ENCODE data around the gene CALHM5.
A peak's percentile ranks its signal among the peaks of the same experiment; 100 is the strongest.

Gene CALHM5

DNA sequence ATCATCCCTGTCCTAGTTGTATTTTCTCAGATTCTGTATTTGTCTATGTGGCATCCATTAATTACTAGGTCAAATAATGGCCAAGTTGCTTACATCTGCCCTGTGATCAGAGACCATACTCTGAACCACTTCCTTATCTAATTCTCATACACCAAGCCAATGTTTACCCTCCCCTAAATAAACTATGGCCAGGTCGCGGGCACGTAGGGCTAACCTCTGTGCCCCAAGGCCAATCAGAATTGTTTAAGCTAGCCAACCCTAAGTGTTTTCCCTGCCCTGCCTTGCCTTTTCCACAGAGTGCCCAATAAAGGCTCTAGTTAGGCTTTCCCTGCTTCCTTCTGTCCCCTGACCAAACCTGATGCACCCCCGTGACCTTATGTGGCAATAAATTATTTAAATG is 39.4 kb downstream of the CALHM5 start:
- no peak for DNase-seq (ENCODE audit: low spot score)

DNA sequence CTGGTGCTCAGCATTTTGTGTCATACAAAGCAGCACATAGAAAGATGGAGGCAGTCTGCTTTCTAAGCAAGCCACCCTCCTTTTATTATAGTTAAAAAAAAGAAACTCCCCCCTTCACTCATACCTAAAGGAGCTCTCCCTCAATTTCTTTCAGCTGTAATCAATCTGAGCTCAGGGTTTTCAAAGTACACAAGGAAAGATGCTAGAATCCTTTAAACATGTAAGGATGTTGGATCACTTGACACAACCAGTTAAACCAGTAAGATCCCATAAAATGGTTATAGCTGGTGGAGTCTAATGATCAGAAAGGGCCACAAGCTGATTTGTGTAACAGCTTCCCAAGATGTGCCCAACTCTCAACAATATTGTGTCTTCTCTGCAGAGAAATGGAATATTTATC is 42.0 kb downstream of the CALHM5 start, which contains the start of gene CALHM4:
TSS of gene CALHM4 (plus strand) at position 301 of the 400 bp plus-strand sequence. CDS start at position 344, 43 bp downstream.
- no peak for DNase-seq (ENCODE audit: low spot score)

DNA sequence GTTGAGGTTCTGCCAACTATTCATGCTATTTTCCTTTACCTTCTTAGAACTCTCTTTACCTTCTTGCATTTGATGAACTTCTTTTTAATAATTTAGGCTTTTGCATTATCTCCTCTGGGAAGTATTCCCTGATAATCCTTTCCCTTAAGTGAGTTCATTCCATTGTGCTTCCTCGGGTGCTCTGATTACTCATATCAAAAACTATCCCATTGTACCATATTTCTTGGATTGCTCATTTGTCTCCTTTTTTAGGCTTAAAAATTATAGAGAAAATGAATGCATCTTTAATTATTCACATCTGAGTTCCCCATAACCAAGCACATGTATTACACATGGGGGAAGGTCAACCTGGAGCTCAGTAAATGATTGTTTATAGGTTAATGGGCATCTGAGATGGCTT is 44.6 kb downstream of the CALHM5 start:
- DNase-seq (ENCODE audit: low spot score) = no peak

DNA sequence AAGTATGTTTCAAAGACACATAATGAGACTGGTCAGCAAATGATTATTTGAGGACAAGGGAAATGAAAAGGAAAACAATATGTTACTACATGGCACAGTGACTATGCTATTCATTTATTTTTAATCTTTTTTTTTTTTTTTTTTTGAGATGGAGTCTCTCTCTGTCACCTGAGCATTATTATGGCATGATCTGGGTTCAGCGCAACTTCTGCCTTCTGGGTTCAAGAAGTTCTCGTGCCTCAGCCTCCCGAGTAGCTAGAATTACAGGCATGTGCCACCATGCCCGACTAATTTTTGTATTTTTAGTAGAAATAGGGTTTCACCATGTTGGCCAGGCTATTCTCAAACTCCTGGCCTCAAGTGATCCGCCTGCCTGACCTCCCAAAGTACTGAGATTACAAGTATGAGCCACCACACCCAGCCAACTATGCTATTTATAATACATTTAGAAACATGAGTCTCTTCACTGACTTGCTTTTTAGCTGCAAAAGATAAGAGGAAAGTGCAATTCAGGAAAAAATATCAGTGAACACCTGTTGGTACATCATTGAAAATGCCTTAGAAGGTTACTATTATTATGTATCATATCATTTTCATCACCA is 45.5 kb downstream of the CALHM5 start:
- DNase-seq (ENCODE audit: low spot score) = no peak

DNA sequence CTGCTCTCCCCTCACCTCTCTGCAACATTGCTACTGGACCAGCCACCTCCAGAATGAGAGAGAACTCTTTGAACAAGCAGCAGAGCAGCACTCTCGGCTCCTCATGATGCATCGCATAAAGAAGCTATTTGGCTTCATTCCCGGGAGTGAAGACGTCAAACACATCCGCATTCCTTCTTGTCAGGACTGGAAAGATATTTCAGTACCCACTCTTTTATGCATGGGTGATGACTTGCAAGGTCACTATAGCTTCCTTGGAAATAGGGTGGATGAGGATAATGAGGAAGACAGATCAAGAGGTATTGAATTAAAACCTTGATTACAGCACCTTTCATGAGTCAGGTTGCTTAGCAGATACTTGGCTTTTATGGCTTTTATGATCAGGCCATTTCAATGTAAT is 46.5 kb downstream of the CALHM5 start:
- DNase-seq (ENCODE audit: low spot score) = no peak

DNA sequence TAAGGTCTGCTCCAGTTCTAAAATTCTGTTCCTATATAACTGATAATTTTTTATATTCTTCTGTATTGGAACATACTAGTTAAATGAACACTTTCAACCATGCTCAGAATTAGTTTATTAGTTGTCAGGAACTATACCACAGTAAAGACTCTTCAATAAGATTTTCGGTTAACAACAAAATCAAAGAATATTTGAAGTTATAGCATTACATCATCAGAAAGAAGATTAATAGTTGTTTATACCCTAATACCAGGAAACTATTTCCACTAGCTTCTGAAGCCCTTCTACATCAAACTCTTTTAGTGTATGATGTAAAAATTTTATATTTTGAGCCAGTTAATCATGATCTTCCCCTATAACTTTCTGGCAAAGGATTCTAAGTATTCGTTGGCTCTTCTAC is 48.7 kb downstream of the CALHM5 start:
- DNase-seq (ENCODE audit: low spot score) = no peak

DNA sequence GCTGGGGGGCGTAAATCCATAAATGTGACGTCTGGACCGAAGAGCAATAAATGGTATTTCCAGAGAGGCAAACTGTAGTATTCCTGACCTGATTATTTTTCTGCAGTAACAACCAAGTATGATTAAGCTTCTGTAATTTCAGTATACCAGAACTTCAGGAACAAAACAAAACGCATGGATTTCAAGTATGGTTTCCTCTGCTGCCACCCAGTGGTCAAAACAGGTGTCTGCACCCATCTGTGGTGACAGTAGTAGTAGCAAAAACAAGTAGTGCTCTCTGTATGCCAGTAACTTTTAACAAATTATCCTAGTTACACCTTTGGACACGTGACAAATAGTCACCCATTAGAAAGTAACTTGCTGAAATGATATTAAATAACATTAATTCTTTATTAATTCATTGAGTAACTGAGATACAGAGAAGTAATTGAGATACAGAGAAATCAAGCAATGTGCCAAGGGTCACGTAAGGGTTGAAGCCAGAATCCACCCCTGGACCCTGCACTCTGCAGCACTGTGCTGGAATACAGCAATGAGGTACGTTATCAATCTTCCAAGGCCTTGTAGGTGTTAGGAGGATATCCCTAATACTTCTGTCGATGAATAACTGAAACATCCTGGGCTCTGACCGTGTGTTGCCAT is 50.1 kb downstream of the CALHM5 start:
- DNase-seq (ENCODE audit: low spot score) = peak; percentile 57

DNA sequence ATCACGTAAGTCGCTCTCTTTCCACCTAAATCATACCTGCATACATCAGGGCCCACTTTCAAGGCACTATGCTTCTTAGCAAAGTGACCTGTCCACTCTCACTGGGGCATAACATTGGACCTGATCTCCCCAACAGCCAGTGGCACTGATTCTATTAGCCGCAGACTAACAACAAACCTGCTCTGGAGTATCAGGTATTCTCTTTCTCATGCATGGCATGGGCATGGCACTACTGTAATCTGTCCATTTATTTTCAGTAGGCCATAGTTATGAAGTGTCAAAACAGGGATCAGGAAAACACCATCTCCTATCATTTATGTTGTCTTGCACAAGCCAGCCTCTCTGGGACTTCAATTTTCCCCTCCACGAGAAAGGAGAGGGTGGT is 50.6 kb downstream of the CALHM5 start:
- DNase-seq (ENCODE audit: low spot score) = no peak

DNA sequence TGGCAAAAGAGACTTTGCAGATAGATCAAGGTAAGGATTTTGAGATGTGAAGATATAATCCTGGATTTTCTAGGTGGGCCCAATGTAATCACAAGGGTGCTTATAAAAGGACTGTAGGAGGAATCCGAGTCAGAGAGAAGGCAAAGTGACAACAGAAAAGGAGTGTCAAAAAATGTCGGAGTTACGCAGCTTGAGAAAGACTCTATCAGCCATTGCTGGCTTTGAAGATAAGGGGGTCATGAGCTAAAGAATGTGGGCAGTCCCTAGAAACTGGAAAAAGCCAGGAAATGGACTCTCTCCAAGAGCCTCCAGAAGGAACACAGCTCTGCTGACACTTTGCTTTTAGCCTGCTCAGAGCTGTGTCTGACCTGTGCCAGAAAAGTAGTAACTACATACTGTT is 51.2 kb downstream of the CALHM5 start:
- DNase-seq (ENCODE audit: low spot score) = no peak

DNA sequence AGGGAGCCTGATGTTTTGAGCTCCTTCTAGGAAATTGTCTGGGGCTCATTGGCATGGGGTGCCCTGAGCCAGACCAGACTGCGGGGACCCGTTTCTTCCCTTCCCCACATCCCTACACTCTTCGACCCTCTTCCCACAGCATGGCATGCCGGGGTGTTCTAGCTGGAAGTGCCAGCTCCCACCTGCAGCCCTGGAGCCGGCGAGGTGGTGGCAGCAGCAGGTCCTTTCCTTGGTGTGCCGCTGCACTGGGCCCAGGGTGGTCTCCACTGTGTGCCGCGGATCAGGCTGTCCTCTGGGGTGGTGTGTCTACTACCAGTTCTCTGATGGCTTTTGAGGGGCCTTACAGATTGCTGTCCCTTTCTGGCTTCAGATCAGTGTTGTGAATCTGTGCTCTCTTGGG is 52.4 kb downstream of the CALHM5 start:
- no peak for DNase-seq (ENCODE audit: low spot score)

DNA sequence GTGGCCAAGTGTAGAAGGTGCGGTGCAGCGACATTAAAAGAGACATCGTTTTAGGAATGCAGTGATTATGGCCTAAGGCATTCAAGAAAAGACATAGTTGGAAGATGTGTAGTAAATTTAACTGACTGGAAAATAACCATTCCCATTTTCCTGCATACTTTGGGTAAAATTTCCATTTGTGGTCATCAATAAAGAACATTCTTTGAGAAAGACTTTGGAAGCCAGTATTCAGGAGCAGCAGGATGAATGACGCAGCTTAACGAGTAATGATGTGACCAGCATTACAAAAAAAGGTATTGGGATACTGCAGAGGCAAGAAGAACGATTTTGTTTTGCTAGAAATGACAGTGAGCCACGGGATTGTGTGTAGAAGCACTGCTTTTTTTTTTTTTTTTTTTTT is 52.9 kb downstream of the CALHM5 start:
- DNase-seq (ENCODE audit: low spot score) = no peak

DNA sequence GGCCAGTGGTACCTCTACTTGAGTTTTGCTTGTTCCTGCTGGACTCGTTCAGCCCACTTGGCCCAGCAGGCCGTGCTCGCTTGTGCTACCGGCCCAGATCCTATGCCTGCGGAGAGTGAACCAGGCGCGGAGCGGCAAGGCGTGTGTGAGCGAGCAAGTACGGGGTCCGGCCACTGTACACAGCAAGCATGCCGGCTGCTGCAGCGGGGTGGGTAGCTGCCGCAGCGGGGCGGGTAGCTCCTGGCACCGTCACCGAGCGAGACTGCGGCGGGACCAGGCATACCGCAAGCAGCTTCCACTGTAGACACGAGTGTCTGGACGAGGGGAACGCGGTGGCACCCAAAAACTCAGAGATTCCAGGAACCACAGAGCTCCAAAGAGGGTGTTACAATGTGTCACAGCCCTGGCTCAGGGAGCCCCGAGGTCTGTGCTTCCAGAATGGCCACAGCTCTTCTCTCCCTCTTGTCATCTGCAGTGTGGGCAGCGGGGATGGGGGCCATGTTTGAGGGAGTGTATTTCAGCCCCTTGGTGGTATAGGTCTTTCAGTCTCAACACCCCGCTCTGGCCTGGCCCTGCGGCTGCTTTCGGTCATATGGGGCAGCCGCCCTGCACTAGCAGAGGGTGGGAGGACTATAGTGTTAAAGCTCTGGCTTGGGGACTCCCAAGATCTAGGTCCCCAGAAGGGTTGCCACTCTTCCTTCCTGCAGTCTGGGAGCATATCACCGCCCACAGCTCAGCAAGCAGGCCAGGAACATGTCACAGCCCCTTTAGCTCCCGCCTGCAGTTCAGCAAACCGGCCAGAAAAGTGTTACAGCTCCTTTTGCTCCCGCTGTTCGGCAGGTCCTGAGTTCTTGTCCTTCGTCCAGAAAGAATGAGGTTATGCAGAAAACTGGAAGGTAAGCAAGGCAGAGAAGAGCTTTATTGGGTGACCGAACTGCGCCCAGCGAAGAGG is 53.8 kb downstream of the CALHM5 start:
- peak; percentile 15 for DNase-seq (ENCODE audit: low spot score)

DNA sequence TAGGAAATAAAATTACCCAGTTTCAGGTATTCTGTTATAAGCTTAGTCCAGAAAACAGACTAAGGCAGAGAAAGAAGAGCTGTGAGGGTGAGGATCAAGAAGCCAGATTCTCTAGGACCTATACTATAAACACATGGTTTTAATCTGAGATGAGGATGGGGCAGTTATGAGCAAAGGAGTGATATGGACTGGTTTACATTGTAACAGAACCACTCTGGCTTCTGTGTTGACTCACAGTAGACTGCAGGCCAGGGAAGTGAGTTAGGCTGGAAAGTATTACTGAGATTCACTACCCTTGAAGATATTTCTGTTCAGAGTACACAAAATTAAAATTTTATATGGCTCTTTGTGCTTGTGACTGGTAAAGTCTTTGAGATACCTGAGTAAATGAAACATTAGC is 56.7 kb downstream of the CALHM5 start:
- DNase-seq (ENCODE audit: low spot score) = no peak

DNA sequence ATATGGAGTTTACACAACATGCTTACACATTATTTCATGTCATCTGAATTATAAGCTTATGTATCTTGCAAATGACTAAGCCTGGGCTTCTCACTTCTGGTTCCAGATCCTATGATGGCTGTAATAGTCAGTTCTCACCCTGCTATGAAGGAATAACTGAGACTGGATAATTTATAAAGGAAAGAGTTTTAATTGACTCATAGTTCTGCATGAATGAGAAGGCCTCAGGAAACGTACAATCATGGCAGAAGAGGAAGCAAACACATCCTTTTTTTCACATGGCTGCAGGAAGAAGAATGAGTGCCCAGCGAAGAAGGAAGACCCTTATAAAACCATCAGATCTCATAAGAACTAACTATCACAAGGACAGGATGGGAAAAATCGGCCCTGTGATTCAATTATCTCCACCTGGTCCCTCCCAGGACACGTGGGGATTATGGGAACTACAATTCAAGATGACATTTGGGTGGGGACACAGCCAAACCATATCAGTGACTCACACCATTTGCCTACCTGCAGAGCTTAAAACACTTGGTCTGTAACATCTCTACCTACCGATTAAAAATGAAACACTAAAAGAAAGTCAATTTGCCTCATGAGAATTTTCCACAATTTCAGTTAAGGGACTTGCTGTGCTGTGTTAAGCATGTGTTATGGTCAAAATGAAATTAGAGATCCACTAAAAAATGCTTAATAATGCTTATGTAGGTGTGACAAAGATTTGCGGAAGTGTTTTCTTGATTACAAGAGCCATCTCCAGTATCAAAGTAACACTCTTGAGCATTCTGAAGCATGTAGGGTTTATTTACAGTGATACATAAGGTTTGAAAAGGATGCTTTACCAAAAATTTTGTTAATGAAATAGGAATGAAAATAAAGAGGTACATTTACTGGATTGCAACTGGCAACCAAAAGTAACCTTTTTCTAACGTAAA is 57.6 kb downstream of the CALHM5 start:
- DNase-seq (ENCODE audit: low spot score) = no peak

DNA sequence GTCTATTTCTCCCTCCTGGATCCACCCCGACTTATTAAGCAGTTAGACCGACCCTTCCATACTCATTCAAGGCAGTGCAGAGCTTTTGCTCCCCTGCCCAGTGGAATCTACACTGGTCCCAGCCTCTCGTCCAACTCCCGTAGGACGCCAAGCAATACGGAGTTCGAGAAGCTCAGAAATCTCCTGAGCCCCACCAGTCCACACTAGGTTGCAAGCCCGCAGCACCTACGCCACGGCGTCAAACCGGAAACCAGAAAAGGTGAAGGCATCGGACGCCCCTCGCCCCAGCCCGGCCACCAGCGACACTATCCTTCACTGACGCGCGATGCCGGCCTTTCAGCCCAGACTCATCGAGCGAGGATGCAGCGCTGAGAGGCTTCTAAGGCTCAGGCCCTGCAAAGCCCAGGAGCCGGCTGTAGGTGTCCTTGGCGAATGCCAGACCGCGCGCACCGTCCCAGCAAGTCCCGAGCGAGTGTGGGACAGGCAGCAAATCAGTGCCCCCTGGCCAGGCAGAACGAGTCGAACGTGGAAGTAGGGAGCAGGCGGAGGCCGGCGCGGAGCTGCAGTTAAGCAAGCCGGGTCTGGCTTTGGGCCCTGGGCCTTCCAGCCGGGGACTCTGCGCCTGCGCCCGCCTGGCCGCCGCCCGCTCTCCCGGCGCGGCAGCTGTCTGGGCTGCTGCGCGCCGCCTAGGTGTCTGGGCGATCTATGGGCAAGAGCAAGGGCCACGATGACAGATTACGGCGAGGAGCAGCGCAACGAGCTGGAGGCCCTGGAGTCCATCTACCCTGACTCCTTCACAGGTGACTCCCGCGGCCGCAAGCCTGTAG is 59.6 kb downstream of the CALHM5 start, which contains the start of gene RWDD1:
TSS of gene RWDD1 (plus strand) at position 649 of the 827 bp plus-strand sequence. CDS start at position 728, 79 bp downstream.
- DNase-seq (ENCODE audit: low spot score) = peak; percentile 96

DNA sequence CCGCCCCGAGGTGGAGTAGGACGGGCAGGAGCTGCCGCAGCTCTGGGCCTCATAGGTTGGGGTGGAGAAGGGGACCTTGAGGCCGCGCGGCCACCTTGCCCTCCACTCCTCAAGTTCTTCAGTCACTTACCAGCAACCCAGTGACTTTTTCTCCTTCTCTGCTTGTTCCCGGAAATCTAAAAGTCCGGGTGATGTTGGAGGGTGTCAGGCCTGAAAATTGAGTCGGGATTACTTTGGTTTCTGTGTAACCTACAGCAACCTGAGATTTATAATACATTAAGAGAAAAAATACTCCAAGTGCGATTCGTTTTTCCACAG is 60.2 kb downstream of the CALHM5 start:
- no peak for DNase-seq (ENCODE audit: low spot score)

DNA sequence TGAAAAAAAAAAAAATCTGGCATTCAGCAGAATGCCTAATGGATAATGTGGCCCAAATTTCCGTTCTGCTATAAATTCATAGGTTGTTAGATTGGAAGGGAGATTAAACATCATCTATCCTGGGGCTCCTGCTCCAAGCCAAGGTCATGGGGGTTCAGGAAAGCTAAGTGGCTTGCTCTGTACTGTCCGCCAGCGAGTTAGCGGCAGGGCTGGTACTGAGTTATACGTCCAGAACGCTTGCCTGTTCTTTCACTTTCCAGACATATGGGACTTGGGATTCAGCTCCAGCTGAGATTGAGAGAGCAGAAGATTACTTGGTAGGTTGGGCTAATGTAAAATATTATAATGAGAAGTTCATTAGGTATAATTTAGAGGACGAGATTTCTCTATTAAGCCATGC is 60.7 kb downstream of the CALHM5 start:
- DNase-seq (ENCODE audit: low spot score) = peak; percentile 38

All from germinal center (tissue), 1 donor.